GM12878 (cell line): Measurements from ENCODE around the gene KDM6A. TPM values are rescaled to one million over a fixed set of nuclear protein-coding genes. Genes with fewer than 3 reads are reported as not detected.

Experiments
- polyA plus RNA-seq, 11 experiments: library from polyadenylated mRNA; depleted of rRNA in 4 of 11; unstranded in 6 of 11; stranded (reverse) in 5 of 11; fragments of >200 nt; fragmentation: Nextera tagmentation in 4 of 11; fragmentation: Illumina TruSeq in 1 of 11; extraction: Ambion mirVana in 4 of 11; extraction: Trizol in 1 of 11; gene quantifications; 1 replicate in 1 of 11; 2 replicates in 10 of 11; pipeline versions ENCODE4 v1.2.1 to v1.2.3, GENCODE V29; 2011 to 2016; ENCODE audit warnings: inconsistent platforms in 2 of 11, missing spikeins in 2 of 11, low read depth in 1 of 11
- total RNA-seq, 4 experiments: library from RNA; depleted of rRNA in 3 of 4; stranded (reverse); fragments of >200 nt in 3 of 4; fragmentation: Illumina TruSeq in 1 of 4; extraction: Trizol in 1 of 4; gene quantifications; 2 replicates each; pipeline versions ENCODE4 v1.2.1 to v1.2.3, GENCODE V29; 2013 to 2021

Gene KDM6A
- total and polyA plus RNA-seq, 10 of the 15 experiments (the other 5 are each of a cell fraction or from before 2014, with no cell fraction given), result 7.9 to 29.0 (median 20.4) TPM

Other genes starting within 250 kb of the KDM6A start
- gene DUSP21, start 29.2 kb upstream of the KDM6A start, total RNA-seq (2014; rRNA removed), result not detected in 2 replicates
- not detected in 2 replicates for gene DUSP21, start 29.2 kb upstream of the KDM6A start, total RNA-seq (2014; rRNA removed; fragmentation: Illumina TruSeq; extraction: Trizol)
- not detected in 2 replicates for gene DUSP21, start 29.2 kb upstream of the KDM6A start, total RNA-seq (2021)
- not detected in 2 replicates for gene DUSP21, start 29.2 kb upstream of the KDM6A start, polyA plus RNA-seq (2011; rRNA removed)
- not detected in 2 replicates for gene DUSP21, start 29.2 kb upstream of the KDM6A start, polyA plus RNA-seq (2014; fragmentation: Illumina TruSeq; extraction: Trizol)
- gene DUSP21, start 29.2 kb upstream of the KDM6A start, polyA plus RNA-seq (2014; fragmentation: Nextera tagmentation; extraction: Ambion mirVana), result not detected
- gene DUSP21, start 29.2 kb upstream of the KDM6A start, polyA plus RNA-seq (2014; rRNA removed), result not detected in 2 replicates
- gene DUSP21, start 29.2 kb upstream of the KDM6A start, polyA plus RNA-seq (2016; fragmentation: Nextera tagmentation; extraction: Ambion mirVana), result not detected